ENCODE results near the gene YIF1B.

GRCh38 chr19:38304352-38304865 lies 11.3 kb downstream of the YIF1B start:
- TF ChIP-seq SP1 (IDR thresholded peaks at IDR 0.05) (no peak), FOXM1 (IDR thresholded peaks at IDR 0.05; ENCODE audit: borderline replicate concordance) (no peak), BHLHE40 (IDR thresholded peaks at IDR 0.05; ENCODE audit: borderline replicate concordance) (no peak), ELF4 (IDR thresholded peaks at IDR 0.05) (no peak), FOXA1 (IDR thresholded peaks at IDR 0.05) (no peak), NFRKB (IDR thresholded peaks at IDR 0.05) (no peak), CTBP1 (IDR thresholded peaks at IDR 0.05; ENCODE audit: borderline replicate concordance) (no peak), L3MBTL2 (conservative IDR thresholded peaks at IDR 0.05) (no peak), PKNOX1 (IDR thresholded peaks at IDR 0.05) (no peak), ARNT (IDR thresholded peaks at IDR 0.05) (no peak)

Data from HEK293T (cell line).